G401 (cell line): Measurements from ENCODE around the gene UGT1A6. TPM values are rescaled to one million over a fixed set of nuclear protein-coding genes. Genes with fewer than 3 reads are reported as not detected.

Experiments used
- DNase-seq: peaks from one replicate; pipeline ENCODE4 v3.0.0-alpha.2; 2015; ENCODE audit warnings: low spot score
- in situ Hi-C: cut with HindIII; loops from 2 replicates; pipeline ENCODE4 v1.10.0; 2016; ENCODE audit warnings: low sequenced_read_pairs, mixed read lengths
- total RNA-seq: library from RNA; depleted of rRNA; stranded (reverse); fragments of >200 nt; shearing (Covaris generic); gene quantifications from 2 replicates; pipeline ENCODE4 v1.2.3, GENCODE V29; 2014

UGT1A6 gene
- total RNA-seq, 1 experiment from 2014 or later, result not detected

DNA sequence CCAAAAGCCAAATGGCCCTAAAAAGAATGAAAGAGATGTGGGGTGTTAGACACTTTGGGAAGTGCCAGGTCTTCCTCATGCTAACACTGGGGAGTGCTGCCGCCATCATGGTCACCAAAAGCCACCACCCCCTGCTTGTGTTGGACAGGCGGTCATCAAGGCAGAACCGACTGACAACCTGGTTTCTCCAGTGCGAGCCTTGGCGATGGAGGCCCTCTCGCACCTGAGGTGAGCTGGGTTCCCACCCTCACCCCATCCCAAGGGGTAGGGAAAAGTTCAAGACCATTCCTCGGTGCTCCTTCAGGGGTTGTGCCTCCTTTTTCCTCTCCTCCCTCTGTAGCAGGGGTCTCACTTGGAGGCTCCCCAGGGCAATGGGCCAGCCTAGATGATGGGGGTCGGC is 119.0 kb downstream of the UGT1A6 start:
- DNase-seq, result no peak

DNA sequence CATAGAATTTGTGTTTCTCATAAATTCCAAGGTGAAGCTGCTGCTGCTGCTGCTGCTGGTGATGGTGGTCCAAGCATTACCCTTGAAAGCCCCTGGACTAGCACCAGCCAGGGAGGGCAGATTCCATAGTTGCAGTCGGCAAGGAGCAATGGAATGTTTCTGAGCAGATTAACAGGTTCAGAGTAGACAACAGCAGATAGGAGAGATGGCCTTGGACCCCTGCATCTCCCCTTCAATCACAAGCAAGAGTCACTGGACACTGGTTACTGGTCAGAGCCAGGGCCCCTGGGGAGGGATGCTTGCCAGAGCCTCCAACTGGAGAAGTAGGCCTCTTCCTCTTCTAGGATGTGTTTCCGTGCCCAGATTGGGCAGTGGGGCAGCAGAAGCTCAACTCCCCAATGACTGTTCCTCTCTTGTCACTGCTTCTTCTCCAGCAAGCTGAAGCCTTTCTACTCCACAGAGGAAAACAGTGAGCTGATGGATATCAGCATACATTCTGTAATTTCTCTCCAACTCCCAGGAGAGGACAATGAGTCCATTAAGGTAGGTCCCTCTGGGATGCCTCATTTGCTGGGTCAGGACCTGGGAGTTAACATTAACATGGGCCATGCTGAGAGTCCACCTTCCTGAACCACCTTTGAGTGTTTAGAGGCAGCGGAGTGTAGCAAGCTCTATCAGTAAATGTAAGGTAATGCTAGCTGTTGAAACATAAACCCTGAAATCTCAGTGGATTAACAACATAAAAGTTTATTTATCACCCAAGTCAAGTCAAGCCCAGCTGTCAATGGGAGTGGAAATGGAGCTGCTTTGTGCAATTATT is 120.8 kb downstream of the UGT1A6 start:
- DNase-seq, result no peak
- in situ Hi-C loops, result no loop called here

More for the DNA sequence above, 119.0 kb downstream of the UGT1A6 start:
- in situ Hi-C loops, result no loop called here

DNA sequence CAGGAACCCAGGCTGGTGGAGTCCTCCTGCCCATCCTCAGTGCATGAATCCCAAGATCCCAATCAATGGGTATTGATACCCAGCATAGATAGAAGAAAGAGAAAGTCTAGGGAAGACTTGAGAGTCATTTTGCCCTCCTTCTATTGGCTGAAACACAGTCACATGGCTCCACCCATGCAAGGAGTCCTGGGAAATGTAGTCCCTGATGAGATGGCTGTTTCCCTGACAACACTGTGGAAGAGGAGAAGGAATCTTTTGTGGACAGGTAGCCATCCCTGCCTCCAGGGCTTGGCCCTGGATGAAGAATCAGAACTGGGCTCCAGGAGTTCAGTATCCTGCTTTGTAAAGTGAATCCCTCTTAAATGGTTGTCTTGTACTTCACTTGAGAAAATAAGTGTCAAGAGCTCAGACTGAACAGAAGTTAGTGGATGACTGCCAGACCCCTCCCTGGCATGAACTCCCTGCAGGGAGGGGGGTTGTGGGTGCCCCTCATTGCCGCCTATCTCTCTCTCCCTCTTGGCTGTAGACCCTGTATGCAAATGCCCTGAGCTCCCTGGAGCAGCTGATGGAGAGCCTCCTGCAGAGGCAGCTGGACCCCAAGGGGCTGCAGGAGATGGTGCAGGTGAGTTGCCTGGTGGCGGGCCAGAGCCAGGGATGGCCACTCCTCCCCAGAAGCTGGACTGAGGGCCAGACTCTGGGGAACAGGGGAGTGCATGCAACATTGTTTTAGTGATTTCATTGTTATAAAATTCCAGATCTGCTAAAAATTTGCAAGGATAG is 121.6 kb downstream of the UGT1A6 start:
- in situ Hi-C loops, result no loop called here
- DNase-seq, result no peak

DNA sequence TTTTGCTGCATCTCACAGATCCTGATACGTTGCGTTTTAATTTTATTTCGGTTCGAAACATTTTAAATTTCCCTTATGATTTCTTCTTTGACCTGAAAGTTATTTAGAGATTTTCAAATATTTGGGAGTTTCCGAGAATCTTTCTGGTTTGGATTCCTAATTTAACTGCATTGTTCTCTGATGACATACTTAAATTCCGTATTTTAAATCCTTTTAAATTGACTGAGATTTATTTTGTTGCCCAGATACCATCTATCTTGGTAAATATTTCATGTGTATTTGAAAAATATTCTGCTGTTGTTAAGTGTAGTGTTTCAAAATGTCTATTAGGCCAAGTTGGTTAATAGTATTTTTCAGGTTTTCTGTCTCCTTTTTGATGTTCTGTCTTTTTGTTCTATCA is 123.2 kb downstream of the UGT1A6 start:
- in situ Hi-C loops, result no loop called here
- no peak for DNase-seq

DNA sequence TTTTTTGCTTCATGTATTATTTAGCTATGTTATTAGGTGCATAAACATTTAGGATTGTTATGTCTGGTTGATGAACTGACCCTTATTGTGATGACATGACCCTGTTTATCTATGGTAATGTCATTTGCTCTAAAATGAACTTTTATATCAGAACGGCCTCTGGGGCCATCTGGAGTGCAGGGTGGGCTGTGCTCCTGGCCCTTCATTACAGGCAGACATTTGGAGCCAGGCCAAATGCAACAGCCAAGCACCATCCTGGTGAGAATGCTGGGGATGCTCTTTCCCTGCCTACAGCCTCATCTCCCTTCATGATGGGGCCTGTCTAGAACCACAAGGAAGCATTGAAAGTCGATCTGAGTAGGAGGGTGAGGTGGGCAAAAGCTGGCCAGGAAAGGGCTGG is 123.6 kb downstream of the UGT1A6 start:
- in situ Hi-C loops, result no loop called here
- no peak for DNase-seq

DNA sequence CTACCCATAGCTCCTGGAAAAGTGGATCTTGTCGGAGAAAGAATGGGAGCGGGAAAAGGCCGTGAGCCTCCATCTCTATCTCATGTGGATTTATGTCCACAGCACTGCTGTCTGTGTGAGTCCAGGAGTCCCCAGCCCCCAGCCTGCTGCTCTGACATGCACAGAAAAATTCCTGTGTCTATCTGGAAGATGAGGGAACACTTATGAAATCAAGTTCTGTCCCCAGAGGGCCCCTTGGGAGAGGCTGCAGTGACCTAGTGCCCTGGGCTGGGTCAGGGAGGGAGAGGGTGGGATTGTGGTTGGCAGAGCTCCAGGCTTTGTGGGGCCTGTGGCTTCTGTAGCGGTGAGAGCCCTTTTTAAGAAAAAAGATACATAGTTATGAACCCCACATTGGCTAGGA is 124.1 kb downstream of the UGT1A6 start:
- in situ Hi-C loops, result no loop called here
- DNase-seq, result no peak

DNA sequence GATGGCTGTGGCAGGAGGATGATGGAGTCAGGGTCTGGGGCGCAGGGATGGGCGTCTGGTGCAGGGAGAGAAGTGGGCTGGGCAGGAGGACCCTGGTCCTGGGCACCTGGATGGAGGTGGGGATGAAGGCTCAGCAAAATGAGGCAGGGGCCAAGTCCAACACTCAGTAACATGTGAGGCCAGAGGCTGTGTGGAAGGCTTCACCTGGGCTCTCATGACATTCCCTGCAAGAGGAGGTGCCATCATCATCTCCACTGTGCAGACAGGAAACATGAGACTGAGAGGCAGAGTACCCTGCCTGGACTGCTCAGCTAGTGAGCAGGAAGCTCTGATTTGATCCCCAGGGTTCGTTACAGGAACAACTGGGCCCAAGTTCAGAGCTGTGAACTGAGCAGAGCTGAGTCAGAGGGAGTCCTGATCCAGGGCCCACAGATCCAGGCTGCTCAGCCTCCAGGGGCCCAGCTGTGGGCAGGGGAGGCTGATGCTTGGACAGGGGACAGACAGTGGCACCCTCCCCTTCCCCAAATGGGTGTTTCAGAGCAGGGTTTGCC is 124.7 kb downstream of the UGT1A6 start:
- DNase-seq, result no peak
- in situ Hi-C loops, result no loop called here

DNA sequence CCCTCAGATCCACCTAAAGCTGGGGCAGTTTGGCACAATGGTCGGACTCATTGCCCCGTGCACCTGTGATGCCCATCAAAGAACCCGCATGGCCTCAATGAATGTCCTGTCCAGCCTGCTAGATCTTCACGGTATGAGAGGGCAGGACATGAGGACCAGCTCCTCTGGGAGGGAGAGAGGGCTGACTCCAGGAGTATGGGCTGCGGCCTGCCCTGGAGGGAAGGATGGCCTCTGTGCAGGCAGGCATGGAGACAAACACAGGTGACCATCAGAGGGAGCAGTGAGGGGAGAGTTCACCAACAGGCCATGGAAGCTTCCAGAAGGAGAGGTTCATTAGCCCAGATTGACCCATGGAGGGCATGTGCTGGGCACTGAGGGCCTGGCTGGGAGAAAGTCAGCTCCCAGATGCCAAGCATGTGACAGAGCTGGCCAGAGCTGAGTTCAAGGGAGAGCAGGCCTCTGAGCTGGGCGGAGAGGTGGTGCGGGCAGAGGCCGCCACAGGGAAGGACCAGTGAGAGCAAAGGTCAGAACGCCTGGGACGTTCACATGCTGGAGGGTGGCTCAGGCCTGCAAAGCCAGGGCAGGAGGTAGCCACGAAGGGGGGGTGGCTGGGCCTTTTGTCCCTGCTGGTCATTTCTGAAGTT is 125.4 kb downstream of the UGT1A6 start:
- in situ Hi-C loops, result no loop called here
- DNase-seq, result no peak

DNA sequence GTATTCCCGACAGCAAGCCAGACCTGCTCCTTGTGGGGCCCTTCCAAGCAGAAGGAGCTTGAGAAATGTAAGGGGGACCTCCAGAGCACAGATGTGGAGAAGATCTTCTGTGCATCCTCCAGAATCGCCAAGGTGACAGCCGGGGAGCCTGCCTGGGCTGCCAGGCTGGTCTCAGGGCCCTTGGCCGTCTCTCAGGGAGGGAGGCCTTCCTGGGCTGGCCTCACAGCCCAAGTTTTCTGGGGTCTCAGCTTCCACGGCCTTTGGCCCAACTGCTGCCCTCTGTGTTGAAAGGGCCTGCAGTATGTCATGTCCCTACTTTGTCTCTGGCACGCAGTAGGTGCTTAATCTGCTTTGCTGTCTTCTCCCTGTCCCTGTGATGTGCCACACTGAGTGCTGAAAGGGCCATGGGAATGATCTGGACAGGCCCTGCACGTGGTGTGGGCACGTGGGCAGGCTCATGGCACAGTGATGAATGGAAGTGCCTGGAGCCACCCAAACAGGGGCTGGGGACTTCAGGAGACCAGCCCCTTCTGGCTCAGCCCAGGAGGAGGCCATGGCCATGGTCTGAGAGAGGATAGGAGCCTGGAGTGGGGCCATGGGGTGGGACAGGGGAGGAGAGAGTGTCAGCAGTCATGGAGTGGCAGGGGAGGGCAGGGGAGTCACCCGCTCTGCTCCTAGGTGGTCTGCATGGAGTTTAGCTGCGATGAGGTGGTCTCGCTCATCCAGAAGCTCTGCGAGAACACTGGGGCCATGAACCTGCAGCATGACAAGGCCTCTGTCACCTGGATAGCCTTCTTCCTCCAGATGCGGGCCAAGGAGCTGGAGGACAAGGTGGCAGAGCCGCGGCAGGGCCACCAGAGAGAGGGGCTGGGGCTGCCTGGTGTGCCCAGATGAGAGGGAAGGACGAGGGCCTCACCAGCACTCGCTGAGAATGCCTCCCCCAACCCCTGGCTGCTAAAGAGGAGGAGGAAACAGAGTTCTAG is 126.2 kb downstream of the UGT1A6 start:
- no peak for DNase-seq
- in situ Hi-C loops, result no loop called here

DNA sequence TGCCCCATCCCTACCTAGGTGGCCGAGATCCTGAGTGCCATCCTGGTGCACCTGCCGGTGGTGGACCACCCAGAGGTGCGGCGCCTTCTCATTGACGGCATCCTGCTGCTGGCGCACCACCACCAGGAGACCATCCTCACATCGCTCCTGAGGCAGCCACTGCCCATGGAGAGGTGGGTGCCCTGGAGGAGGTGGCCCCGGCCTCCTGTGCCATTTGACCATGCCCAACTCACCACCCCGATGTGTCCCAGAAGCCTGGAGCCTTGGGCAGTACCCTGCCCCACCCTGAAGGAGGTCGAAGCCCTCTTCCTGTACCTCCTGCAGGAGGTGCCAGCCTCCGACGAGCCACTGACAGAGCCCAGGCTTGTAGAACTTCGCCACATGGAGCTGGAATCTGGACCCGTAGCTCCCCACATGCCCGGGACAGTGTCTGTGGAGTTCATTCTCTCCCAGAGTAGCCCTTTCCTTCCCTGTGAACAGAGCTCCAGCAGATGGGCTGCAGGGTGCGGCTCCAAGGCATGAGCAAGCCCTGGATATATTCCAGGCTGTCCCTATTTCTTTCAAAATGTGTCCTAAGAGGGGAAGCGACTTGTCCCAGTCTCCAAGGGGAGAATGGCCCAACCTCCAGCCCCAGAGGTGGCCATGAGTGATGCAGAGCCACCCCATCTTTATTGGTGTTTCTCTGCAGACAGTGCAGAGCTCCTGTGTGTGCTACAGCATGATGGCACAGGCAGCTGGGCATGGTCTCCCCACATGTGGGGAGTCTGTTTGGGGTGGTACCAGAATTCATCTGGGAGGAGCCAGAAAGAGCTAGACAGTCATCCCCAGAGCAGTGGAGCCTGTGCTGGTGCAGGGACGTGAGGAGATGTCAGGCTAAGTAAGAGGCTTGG is 127.4 kb downstream of the UGT1A6 start:
- in situ Hi-C loops, result no loop called here

DNA sequence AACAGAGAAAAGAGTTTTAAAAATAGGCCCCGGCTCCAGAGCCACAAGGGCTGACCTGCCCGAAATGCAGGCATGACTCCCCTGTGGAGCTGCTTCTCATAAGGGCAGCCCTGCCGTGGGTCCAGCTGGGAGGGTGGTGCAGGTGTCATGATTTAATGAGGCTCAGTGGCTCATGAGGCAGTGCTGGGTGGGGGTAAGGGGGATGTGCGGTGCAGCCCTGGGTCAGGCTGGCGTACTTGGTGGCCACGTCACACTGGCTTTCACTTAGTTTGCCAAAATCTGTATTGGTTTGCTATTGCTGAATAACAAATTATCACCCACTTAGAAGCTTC is 128.1 kb downstream of the UGT1A6 start:
- DNase-seq, result no peak
- in situ Hi-C loops, result no loop called here

More for the DNA sequence above, 127.4 kb downstream of the UGT1A6 start:
- no peak for DNase-seq

DNA sequence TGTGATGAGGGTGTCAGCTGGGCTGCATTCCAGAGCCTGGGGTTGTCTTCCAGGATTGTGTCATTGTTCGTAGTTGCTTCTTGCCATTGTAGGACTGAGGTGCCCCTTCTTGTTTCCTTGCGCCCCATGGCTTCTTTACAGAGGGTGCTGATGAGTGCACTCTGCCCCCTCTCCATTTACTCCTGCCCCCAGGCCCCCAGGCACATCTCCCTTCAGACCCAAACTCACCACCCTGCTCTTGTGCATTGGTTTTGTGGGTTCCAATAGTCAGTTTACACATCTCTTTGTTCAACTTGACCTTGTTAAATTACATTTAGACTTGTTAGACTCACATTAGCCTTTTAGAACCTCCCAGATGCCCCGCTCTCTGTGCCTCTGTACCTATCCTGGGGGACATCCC is 128.5 kb downstream of the UGT1A6 start:
- no peak for DNase-seq
- in situ Hi-C loops, result no loop called here

DNA sequence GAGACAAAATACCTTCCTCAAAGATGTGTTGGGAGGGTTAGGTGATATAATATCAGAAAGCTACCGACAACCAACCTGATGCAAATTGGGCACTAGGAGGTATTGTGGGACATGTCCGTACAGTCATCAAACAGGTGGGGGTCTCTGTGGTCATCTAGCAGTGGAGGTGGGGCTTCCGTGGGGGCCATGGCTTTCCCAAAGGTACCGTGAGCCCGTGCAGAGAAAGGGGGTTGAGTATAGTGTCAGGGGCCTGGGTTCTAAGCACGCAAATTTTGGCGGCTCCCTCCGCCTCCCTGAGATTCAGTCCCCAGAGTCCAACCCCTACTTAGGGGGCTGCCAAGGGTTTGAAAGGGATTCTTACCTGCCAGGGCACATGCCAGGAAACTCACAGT is 129.0 kb downstream of the UGT1A6 start:
- no peak for DNase-seq
- in situ Hi-C loops, result no loop called here

DNA sequence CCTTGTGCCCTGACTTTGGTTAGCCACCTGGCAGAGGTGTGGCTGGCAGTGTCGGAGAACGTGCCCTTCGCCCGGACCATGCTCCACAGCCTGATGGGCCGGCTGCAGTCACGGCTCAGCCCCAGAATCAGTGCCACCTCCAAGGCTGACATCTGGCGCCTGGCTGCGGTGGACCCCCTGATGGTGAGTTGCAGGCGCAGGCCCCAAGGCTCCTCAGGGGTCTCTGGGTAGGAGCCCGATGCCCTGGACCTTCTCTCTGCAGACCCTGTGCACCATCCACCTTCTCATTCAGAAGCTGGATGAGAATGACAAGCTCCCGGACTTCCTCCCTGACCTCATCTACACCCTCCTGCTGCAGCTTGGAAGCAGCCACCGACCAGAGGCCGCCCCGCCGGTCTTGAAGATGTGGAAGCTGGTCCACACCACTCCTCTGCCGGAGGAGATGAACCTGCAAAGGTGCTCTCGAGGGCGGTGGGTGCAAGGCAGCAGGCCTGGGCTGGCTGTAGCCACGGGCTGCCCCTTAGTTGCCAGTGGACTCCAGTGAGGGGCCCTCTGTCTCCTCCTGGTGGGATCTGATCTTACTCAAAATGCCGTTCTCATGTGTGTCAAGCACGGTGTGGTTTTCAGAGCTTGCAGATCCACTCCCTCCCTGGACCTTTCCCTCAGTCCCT is 129.5 kb downstream of the UGT1A6 start:
- DNase-seq, result no peak
- in situ Hi-C loops, result no loop called here
